CD4-positive, alpha-beta T cell treated with Interleukin-4 for 4 hours (primary cell): ENCODE results near the gene EDARADD.

Experiments
- DNase-seq: peaks from one replicate; pipeline ENCODE4 v3.0.0-alpha.2; 2020

EDARADD gene

GRCh38 chr1:236395230-236395946, 1.3 kb downstream of the EDARADD start:
- DNase-seq: peak; percentile 54

GRCh38 chr1:236395947-236396664, 2.0 kb downstream of the EDARADD start:
- no peak for DNase-seq

GRCh38 chr1:236396665-236397043, 2.6 kb downstream of the EDARADD start:
- no peak for DNase-seq

GRCh38 chr1:236397173-236397759, 3.2 kb downstream of the EDARADD start:
- no peak for DNase-seq

GRCh38 chr1:236398538-236398937, 4.5 kb downstream of the EDARADD start:
- DNase-seq: no peak

GRCh38 chr1:236400061-236400603, 6.0 kb downstream of the EDARADD start:
- DNase-seq: no peak

GRCh38 chr1:236401698-236402097, 7.6 kb downstream of the EDARADD start:
- DNase-seq: no peak

GRCh38 chr1:236403905-236404696, 10.0 kb downstream of the EDARADD start:
- DNase-seq: no peak

- no peak for DNase-seq
Measured at GRCh38 chr1:236407059-236407458, 13.0 kb downstream of the EDARADD start.

- no peak for DNase-seq
Measured at GRCh38 chr1:236413688-236414087, 19.6 kb downstream of the EDARADD start.

GRCh38 chr1:236416165-236416564, 22.1 kb downstream of the EDARADD start:
- peak; percentile 90 for DNase-seq

GRCh38 chr1:236417336-236417735, 23.2 kb downstream of the EDARADD start:
- peak; percentile 66 for DNase-seq

- no peak for DNase-seq
Measured at GRCh38 chr1:236419502-236419901, 25.4 kb downstream of the EDARADD start.

GRCh38 chr1:236421022-236421421, 26.9 kb downstream of the EDARADD start:
- no peak for DNase-seq

GRCh38 chr1:236421850-236422516, 27.9 kb downstream of the EDARADD start:
- DNase-seq: no peak

- no peak for DNase-seq
Measured at GRCh38 chr1:236422517-236422876, 28.4 kb downstream of the EDARADD start.

GRCh38 chr1:236425031-236425663, 31.1 kb downstream of the EDARADD start:
- DNase-seq: peak; percentile 40

GRCh38 chr1:236426215-236426614, 32.1 kb downstream of the EDARADD start:
- DNase-seq: no peak

- no peak for DNase-seq
Measured at GRCh38 chr1:236429715-236430274, 35.7 kb downstream of the EDARADD start.

GRCh38 chr1:236433819-236434315, 39.8 kb downstream of the EDARADD start:
- DNase-seq: no peak

GRCh38 chr1:236438614-236439013, 44.5 kb downstream of the EDARADD start:
- no peak for DNase-seq
